ENCODE data around the gene PITPNM1. TPM values are rescaled to one million over a fixed set of nuclear protein-coding genes. Genes with fewer than 3 reads are reported as not detected.

Gene PITPNM1
- polyA plus RNA-seq, 1 experiment, result 14.4 TPM

DNA sequence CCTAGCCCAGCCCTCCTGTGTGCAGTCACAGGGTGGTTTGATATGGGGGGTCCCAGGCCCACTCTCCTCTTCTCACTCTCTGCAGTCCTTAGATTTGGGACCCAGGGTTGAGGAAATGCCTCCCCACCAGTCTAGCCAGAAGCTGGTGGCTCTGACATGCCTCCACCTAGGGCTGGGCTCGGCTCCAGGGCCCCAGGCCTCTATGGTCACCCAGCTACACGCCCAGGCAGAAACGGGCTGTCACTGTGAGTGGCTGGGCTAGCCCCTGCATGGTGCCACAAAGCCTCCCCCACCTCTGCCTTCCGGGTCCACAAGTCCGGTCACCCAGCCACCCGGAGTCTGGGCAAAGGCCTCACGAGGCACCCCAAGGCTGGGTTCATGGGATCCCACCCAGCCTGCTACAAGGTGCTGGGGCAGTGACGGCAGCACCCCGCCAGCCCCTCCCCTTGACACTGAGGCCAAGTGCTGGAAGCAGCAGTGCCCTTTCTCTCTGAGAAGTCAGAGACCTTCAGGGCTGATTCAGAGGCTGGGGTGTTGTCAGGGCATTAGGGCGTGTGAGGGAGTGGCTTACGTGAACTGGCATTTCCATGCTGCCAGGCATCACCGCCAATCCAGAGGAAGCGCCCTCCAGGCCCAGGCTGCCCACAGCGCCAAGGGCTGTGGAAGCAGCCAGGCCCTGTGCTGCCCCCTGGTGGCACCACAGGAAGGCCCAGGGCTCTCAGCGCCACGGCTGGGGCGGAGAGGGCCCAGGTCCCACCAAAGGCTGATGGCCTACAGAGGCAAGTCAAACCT is 638 bp upstream of the PITPNM1 start:
- peaks cover 3% of the 10 kb centered on the region for H3K36me3 ChIP-seq (ENCODE audit: control insufficient read depth, insufficient read depth, low read length)
- H3K27me3 ChIP-seq (ENCODE audit: control insufficient read depth, insufficient read depth, low read length), result no peaks in the 10 kb centered on the region; the same call in 1 of the 2 replicates
- peak; percentile 99 for TF ChIP-seq CTCF (IDR thresholded peaks at IDR 0.05; ENCODE audit: insufficient read depth, low read depth, low read length)
- ChIA-PET POLR2A (no interaction called here), CTCF (interaction anchor here (0.6 to 1.6 kb wide), 9 partner anchors 37 to 160 kb away, joined by 3 to 7 read pairs (median 3); partner anchors contain the start of genes CLCF1, PPP1CA and RAD9A)
- DNase-seq (ENCODE audit: low read depth), result peak; percentile 36
- H3K4me3 ChIP-seq (ENCODE audit: low read depth, low read length), result 0 out of 2 replicates have a peak overlapping the region, but pooled peaks have one; percentile 2

GRCh38 chr11:67504005-67504949 is 886 bp downstream of the PITPNM1 start:
- ChIA-PET POLR2A (no interaction called here), CTCF (interaction anchor here (0.7 to 1.6 kb wide), 5 partner anchors 13 to 159 kb away, joined by 3 to 4 read pairs (median 3); no protein-coding TSS in a partner anchor)
- no peak for DNase-seq (ENCODE audit: low read depth)
- no peak for TF ChIP-seq CTCF (IDR thresholded peaks at IDR 0.05; ENCODE audit: insufficient read depth, low read depth, low read length)
- peaks cover 6% of the 10 kb centered on the region for H3K36me3 ChIP-seq (ENCODE audit: control insufficient read depth, insufficient read depth, low read length)
- peak overlapping the region; percentile 73 for H3K4me3 ChIP-seq (ENCODE audit: low read depth, low read length)
- H3K27me3 ChIP-seq (ENCODE audit: control insufficient read depth, insufficient read depth, low read length), result no peaks in the 10 kb centered on the region

DNA sequence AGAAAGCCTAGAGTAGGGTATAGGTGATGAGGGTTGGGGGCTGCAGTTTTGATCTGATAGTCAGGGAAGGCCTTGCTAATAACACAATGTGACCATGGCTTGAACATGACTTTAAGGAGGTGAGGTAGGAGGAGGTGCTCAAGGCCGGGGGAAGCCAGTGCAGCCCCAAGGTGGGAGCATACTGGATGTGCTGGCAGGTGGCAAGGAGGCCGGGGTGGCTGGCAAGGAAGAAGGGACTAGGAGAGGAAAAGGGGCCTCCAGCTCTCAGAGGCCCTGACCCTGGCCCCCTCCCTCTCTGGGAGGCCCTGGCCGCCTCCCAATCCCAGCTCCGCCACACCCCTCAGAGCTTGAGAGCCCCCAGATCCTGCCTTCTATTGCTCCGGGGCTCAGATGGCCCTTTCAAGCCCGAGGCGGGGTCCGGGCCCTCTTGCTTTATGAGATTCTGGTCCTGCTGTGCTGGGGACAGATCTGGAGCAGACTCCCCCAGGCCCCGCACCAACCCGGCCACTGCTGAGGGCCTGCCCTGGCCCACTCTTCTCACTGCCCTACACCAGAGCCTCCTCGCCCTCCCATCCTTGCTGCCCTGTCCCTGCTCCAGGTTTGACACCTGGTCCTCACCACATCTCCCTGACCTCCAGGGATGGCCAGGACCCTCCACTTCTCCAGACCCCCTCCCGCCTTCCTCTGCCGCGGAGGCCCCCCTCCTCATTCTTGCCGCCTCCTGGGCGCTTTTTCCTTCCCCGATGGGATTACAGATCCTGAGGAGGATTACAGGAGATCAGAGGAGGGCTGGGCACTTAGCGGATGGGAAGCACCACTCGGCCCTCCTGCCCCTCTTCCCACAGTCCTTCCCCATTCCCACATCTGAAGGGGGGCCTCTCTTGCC is 1.8 kb downstream of the PITPNM1 start:
- TF ChIP-seq CTCF (IDR thresholded peaks at IDR 0.05; ENCODE audit: insufficient read depth, low read depth, low read length), result no peak
- Histone ChIP-seq H3K27me3 (ENCODE audit: control insufficient read depth, insufficient read depth, low read length) (no peaks in the 10 kb centered on the region), H3K36me3 (ENCODE audit: control insufficient read depth, insufficient read depth, low read length) (peaks cover 6% of the 10 kb centered on the region), H3K4me3 (ENCODE audit: low read depth, low read length) (peak overlapping the region; percentile 73)
- ChIA-PET POLR2A (no interaction called here), CTCF (no interaction called here)
- DNase-seq (ENCODE audit: low read depth), result no peak

DNA sequence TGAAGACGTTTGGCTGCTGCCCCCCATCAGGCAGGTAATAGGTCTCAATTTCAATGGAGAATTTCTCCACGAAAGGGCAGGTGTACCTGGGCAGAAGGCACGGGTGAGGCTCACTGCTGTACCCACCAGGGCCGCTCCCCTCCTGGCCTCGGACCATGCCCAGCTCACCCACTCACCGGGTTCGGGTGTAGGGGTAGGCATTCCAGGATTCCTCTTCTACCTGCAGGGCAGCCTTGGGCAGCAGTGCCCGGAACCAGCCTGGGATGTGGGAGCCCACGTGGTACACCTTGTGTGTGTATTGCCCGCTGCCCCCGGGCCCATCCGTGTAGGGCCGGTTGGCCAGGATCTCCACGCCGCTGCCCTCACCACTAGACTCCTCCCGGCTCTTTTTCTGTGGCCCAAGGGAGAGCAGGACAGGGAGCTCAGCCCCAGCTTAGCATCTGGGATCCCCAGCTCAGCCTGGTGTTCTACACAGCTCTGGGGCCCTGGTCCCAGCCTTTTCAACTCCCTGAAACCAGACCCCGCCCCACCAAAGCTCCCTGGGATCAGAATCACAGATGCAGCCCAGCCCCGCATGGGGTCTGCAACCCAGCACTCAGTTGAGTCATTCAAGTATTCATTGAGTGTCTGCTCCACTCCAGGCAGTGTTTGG is 2.7 kb downstream of the PITPNM1 start:
- no peak overlapping the region for H3K4me3 ChIP-seq (ENCODE audit: low read depth, low read length)
- peaks cover 6% of the 10 kb centered on the region for H3K36me3 ChIP-seq (ENCODE audit: control insufficient read depth, insufficient read depth, low read length)
- POLR2A ChIA-PET, result no interaction called here
- no peaks in the 10 kb centered on the region for H3K27me3 ChIP-seq (ENCODE audit: control insufficient read depth, insufficient read depth, low read length)
- DNase-seq (ENCODE audit: low read depth), result no peak
- CTCF ChIA-PET, result no interaction called here
- TF ChIP-seq CTCF (IDR thresholded peaks at IDR 0.05; ENCODE audit: insufficient read depth, low read depth, low read length), result no peak

All from BJ (cell line).